ENCODE results near the gene PTBP1.

PTBP1 gene

GRCh38 chr19:812747-813218 is 15.5 kb downstream of the PTBP1 start:
- Histone ChIP-seq H3K27ac (ENCODE audit: low read length) (no peak overlapping the region), H3K4me3 (ENCODE audit: low read length) (no peak overlapping the region), H3K9ac (ENCODE audit: low read length) (no peak overlapping the region), H3K4me1 (ENCODE audit: low read length) (no peaks in the 10 kb centered on the region), H3K4me2 (ENCODE audit: low read depth, low read length) (no peak overlapping the region), H3K79me2 (ENCODE audit: low read length) (peaks cover 28% of the 10 kb centered on the region), H2AFZ (ENCODE audit: low read length) (no peak overlapping the region), H4K20me1 (ENCODE audit: insufficient read depth, low read length) (peaks cover 4% of the 10 kb centered on the region; the same call in 1 of the 2 replicates), H3K27me3 (replicated peaks; ENCODE audit: insufficient read depth, low read length) (no peaks in the 10 kb centered on the region), H3K9me2 (replicated peaks; ENCODE audit: insufficient read depth, low read length) (no peaks in the 10 kb centered on the region), H3K36me3 (replicated peaks; ENCODE audit: insufficient read depth, low read length) (peaks cover 39% of the 10 kb centered on the region), H3K9me3 (replicated peaks; ENCODE audit: insufficient read depth, low read length) (no peaks in the 10 kb centered on the region), H3F3A (ENCODE audit: insufficient read depth, low read length) (peaks cover 23% of the 10 kb centered on the region)
- no peak for DNase-seq
- TF ChIP-seq EZH2 (optimal IDR thresholded peaks at IDR 0.05; ENCODE audit: low read depth, low read length) (no peak), CTCF (IDR thresholded peaks at IDR 0.05; ENCODE audit: low read length) (no peak), EZH2phosphoT487 (IDR thresholded peaks at IDR 0.05; ENCODE audit: low read length) (no peak)

- Histone ChIP-seq H2AFZ (ENCODE audit: low read length) (no peak overlapping the region), H4K20me1 (ENCODE audit: insufficient read depth, low read length) (no peaks in the 10 kb centered on the region), H3K79me2 (ENCODE audit: low read length) (peaks cover 21% of the 10 kb centered on the region), H3K27me3 (replicated peaks; ENCODE audit: insufficient read depth, low read length) (no peaks in the 10 kb centered on the region), H3K4me2 (ENCODE audit: low read depth, low read length) (no peak overlapping the region), H3K9ac (ENCODE audit: low read length) (no peak overlapping the region), H3K27ac (ENCODE audit: low read length) (no peak overlapping the region), H3K9me3 (replicated peaks; ENCODE audit: insufficient read depth, low read length) (no peaks in the 10 kb centered on the region), H3K9me2 (replicated peaks; ENCODE audit: insufficient read depth, low read length) (no peaks in the 10 kb centered on the region), H3K4me3 (ENCODE audit: low read length) (no peak overlapping the region), H3K36me3 (replicated peaks; ENCODE audit: insufficient read depth, low read length) (peaks cover 34% of the 10 kb centered on the region), H3F3A (ENCODE audit: insufficient read depth, low read length) (peaks cover 23% of the 10 kb centered on the region), H3K4me1 (ENCODE audit: low read length) (no peaks in the 10 kb centered on the region)
- TF ChIP-seq EZH2phosphoT487 (IDR thresholded peaks at IDR 0.05; ENCODE audit: low read length) = no peak
- no peak for TF ChIP-seq EZH2 (optimal IDR thresholded peaks at IDR 0.05; ENCODE audit: low read depth, low read length)
- no peak for TF ChIP-seq CTCF (IDR thresholded peaks at IDR 0.05; ENCODE audit: low read length)
- no peak for DNase-seq
Observed at GRCh38 chr19:813219-814151, 16.2 kb downstream of the PTBP1 start.

- Histone ChIP-seq H3K4me2 (ENCODE audit: low read depth, low read length) (no peak overlapping the region), H3K79me2 (ENCODE audit: low read length) (peaks cover 14% of the 10 kb centered on the region), H3K4me3 (ENCODE audit: low read length) (no peak overlapping the region), H3K36me3 (replicated peaks; ENCODE audit: insufficient read depth, low read length) (peaks cover 28% of the 10 kb centered on the region), H3K27ac (ENCODE audit: low read length) (no peak overlapping the region), H3F3A (ENCODE audit: insufficient read depth, low read length) (peaks cover 23% of the 10 kb centered on the region), H3K9me3 (replicated peaks; ENCODE audit: insufficient read depth, low read length) (no peaks in the 10 kb centered on the region), H4K20me1 (ENCODE audit: insufficient read depth, low read length) (no peaks in the 10 kb centered on the region), H3K4me1 (ENCODE audit: low read length) (no peaks in the 10 kb centered on the region), H3K9ac (ENCODE audit: low read length) (no peak overlapping the region), H2AFZ (ENCODE audit: low read length) (no peak overlapping the region), H3K9me2 (replicated peaks; ENCODE audit: insufficient read depth, low read length) (no peaks in the 10 kb centered on the region), H3K27me3 (replicated peaks; ENCODE audit: insufficient read depth, low read length) (no peaks in the 10 kb centered on the region)
- TF ChIP-seq EZH2 (optimal IDR thresholded peaks at IDR 0.05; ENCODE audit: low read depth, low read length) (no peak), EZH2phosphoT487 (IDR thresholded peaks at IDR 0.05; ENCODE audit: low read length) (no peak), CTCF (IDR thresholded peaks at IDR 0.05; ENCODE audit: low read length) (no peak)
- no peak for DNase-seq
Observed at GRCh38 chr19:814152-815078, 17.2 kb downstream of the PTBP1 start.

Data from MM.1S (cell line).